Activated CD4-positive, alpha-beta T cell treated with anti-CD3 and anti-CD28 coated beads, Interleukin-2, amount 10 ng/mL, durations not matched to agents 7 days and 5 days (primary cell): ENCODE data around the gene FAM13A. TPM values are rescaled to one million over a fixed set of nuclear protein-coding genes. Genes with fewer than 3 reads are reported as not detected.

Experiments used
- CTCF ChIA-PET: fragments of 350-600 bp; sonication (Branson Sonifier 250); formaldehyde crosslinking; loops from one replicate; lab custom pipeline; 2021; ENCODE audit warnings: antibody characterized with exemption; lab: Charles Lee
- POLR2A ChIA-PET: fragments of 350-600 bp; sonication (Branson Sonifier 250); formaldehyde crosslinking; loops from one replicate; lab custom pipeline; 2021; ENCODE audit warnings: antibody characterized with exemption; lab: Charles Lee
- DNase-seq: peaks from one replicate; pipeline ENCODE4 v3.0.0-alpha.2; 2020
- H3K27ac Mint-ChIP-seq: one replicate; pipeline ENCODE4 v1.8.0; 2021; ENCODE audit warnings: mild to moderate bottlenecking, moderate library complexity, mixed read lengths
- H3K27me3 Mint-ChIP-seq: one replicate; pipeline ENCODE4 v1.8.0; 2021; ENCODE audit warnings: mixed read lengths
- H3K36me3 Mint-ChIP-seq: one replicate; pipeline ENCODE4 v1.8.0; 2021; ENCODE audit warnings: low read depth, mixed read lengths
- H3K4me1 Mint-ChIP-seq: one replicate; pipeline ENCODE4 v1.8.0; 2021; ENCODE audit warnings: mixed read lengths
- H3K4me3 Mint-ChIP-seq: one replicate; pipeline ENCODE4 v1.8.0; 2021; ENCODE audit warnings: mild to moderate bottlenecking, moderate library complexity, mixed read lengths
- H3K9me3 Mint-ChIP-seq: one replicate; pipeline ENCODE4 v1.8.0; 2021; ENCODE audit warnings: mixed read lengths
- total RNA-seq, 2 experiments: library from RNA; stranded (reverse); gene quantifications; one replicate each; pipeline ENCODE4 v1.2.3, GENCODE V29; 2021

Gene FAM13A
- total RNA-seq, 2 experiments from 2014 or later, result 13.3 to 16.2 TPM

DNA sequence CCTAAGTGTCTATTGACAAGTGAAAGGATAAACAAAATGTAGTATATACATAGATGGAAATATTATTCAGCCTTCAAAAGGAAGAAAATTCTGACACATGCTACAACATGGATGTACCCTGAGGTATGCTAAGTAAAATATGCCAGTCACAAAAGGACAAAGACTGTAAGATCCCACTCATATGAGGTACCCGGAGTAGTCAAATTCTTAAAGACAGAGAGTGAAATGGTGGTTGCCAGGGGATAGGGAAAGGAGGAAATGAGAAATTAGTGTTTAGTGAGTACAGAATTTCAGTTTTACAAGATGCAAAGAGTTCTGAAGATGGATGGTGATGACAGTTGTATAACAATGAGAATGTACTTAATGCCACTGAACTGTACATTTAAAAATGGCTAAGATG, 257.1 kb downstream of the FAM13A start:
- CTCF ChIA-PET, result interaction anchor here (1.3 kb wide), 1 partner anchor 9 kb away, joined by 4 read pairs; no protein-coding TSS in a partner anchor
- H3K4me1 Mint-ChIP-seq, result peaks cover 11% of the 10 kb centered on the region
- no peak overlapping the region for H3K4me3 Mint-ChIP-seq
- no peaks in the 10 kb centered on the region for H3K9me3 Mint-ChIP-seq
- peaks cover 8% of the 10 kb centered on the region for H3K36me3 Mint-ChIP-seq
- H3K27me3 Mint-ChIP-seq, result peaks cover 27% of the 10 kb centered on the region
- no peak overlapping the region for H3K27ac Mint-ChIP-seq
- no peak for DNase-seq
- POLR2A ChIA-PET, result no interaction called here

DNA sequence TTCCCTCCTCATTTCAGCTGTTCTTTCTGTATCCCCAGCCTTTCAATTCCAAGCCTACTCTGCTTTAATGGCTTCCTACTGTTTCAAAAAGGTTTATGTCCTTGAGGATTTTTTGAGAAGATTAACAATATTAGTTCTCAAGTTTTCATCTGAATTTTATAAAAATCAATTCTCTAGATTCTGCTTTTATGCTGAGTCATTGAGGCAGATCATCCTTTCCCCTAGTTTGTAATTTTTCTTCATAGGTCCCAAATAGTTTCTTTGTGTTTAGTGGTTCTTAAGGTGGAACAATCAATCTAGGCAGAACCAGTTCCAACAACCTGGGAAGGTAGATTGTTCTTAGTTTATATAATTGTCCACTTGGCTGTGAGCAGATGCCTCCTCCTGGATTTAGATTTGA, 259.3 kb downstream of the FAM13A start:
- POLR2A ChIA-PET, result no interaction called here
- CTCF ChIA-PET, result no interaction called here

DNA sequence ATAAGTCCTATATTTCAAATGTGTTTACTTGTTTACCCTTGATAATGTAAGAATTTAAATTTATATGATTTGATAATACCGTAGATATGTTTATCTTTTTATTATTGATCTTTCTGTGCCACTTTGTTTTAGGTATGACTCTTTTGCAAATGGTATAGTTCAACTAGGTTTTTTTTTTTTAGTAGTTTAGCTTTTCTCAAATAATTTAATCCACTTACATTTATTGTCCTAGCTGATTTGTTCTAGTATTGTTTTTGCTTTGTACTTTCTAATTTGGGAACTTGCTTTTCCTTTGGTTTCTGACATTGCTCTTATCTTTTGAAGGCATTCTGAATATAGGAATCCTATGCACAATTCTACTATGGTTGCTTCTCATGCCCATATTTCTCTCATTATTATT, 260.4 kb downstream of the FAM13A start:
- H3K4me1 Mint-ChIP-seq, result peaks cover 11% of the 10 kb centered on the region
- H3K27ac Mint-ChIP-seq, result no peak overlapping the region
- POLR2A ChIA-PET, result no interaction called here
- peaks cover 16% of the 10 kb centered on the region for H3K27me3 Mint-ChIP-seq
- no peaks in the 10 kb centered on the region for H3K9me3 Mint-ChIP-seq
- CTCF ChIA-PET, result no interaction called here
- H3K36me3 Mint-ChIP-seq, result peaks cover 7% of the 10 kb centered on the region
- no peak overlapping the region for H3K4me3 Mint-ChIP-seq
- DNase-seq, result no peak

More for the DNA sequence above, 259.3 kb downstream of the FAM13A start:
- DNase-seq, result no peak
- Mint-ChIP-seq H3K27ac (no peak overlapping the region), H3K27me3 (peaks cover 23% of the 10 kb centered on the region), H3K4me3 (no peak overlapping the region), H3K36me3 (peaks cover 6% of the 10 kb centered on the region), H3K9me3 (no peaks in the 10 kb centered on the region), H3K4me1 (peaks cover 3% of the 10 kb centered on the region)

DNA sequence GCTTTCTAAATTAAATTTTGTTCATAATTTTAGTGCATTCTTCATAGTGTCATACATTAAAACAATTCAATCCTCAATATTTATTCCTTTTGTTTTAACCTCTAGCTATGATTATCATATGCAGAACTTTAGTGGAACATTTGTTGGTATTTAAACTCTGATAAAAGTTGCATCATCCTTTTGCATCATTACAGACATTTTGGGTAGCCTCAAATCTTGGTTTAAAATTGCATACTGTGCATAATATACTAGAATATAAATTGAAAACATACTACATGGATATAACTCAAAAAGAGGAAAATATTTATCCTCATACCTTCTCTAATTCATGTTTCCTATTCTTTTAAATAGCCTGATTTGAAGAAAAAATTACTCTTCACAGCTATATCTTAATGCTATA, 262.0 kb downstream of the FAM13A start:
- no peak for DNase-seq
- Mint-ChIP-seq H3K27me3 (peaks cover 12% of the 10 kb centered on the region), H3K4me1 (peaks cover 11% of the 10 kb centered on the region), H3K36me3 (peaks cover 7% of the 10 kb centered on the region), H3K27ac (no peak overlapping the region), H3K4me3 (no peak overlapping the region), H3K9me3 (no peaks in the 10 kb centered on the region)
- ChIA-PET POLR2A (no interaction called here), CTCF (no interaction called here)

DNA sequence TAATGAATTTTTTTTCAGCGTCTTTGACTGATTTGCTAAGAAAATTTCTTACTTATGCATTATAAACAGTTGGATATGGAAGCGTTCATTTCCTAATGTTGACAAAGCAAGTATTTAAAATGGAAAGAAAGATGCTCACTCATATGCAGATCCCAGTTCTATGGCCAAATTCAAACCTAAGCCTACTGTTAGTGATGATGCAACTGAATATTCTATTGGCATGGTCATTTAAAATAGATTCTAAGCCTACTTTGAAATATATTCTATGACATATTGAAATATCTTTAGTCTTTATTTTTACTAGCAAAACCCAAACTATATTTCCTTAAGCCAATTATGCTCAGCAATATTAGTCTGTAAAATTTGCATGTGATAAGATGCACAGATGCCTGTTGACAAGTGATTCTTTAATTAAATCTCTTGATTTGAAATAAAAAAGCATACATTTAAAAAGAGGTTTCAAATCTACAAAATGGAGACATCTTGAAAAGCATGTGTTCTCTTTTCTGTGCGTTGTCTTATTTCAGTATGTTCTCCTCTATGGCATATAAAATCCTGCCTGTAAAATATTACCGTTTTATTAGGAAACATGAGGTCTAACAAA, 262.8 kb downstream of the FAM13A start:
- CTCF ChIA-PET, result no interaction called here
- Mint-ChIP-seq H3K36me3 (peaks cover 5% of the 10 kb centered on the region), H3K27me3 (peaks cover 10% of the 10 kb centered on the region), H3K4me3 (no peak overlapping the region), H3K4me1 (peaks cover 11% of the 10 kb centered on the region), H3K27ac (no peak overlapping the region), H3K9me3 (no peaks in the 10 kb centered on the region)
- POLR2A ChIA-PET, result no interaction called here
- no peak for DNase-seq

DNA sequence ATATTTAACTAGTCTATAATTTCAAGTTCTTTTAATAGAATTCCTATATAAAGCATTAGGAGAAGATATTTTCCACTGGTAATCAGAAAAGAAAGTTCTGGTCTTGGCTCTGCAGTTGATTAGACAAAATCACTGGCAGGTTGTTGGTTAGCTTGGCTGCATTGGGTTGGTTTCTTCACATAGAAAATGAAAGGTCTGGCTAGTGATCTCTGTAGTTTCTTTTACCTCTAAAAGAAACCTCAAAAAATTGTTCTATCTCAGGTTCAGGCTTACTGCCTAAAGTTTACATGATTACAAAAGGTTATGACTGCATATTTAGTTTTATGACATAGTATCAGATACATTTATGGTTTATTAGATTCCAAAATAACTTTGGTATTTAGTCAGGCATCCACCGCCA, 263.5 kb downstream of the FAM13A start:
- DNase-seq, result no peak
- peaks cover 11% of the 10 kb centered on the region for H3K4me1 Mint-ChIP-seq
- H3K27me3 Mint-ChIP-seq, result peaks cover 10% of the 10 kb centered on the region
- peaks cover 5% of the 10 kb centered on the region for H3K36me3 Mint-ChIP-seq
- H3K27ac Mint-ChIP-seq, result no peak overlapping the region
- no peak overlapping the region for H3K4me3 Mint-ChIP-seq
- ChIA-PET POLR2A (no interaction called here), CTCF (no interaction called here)
- H3K9me3 Mint-ChIP-seq, result no peaks in the 10 kb centered on the region

DNA sequence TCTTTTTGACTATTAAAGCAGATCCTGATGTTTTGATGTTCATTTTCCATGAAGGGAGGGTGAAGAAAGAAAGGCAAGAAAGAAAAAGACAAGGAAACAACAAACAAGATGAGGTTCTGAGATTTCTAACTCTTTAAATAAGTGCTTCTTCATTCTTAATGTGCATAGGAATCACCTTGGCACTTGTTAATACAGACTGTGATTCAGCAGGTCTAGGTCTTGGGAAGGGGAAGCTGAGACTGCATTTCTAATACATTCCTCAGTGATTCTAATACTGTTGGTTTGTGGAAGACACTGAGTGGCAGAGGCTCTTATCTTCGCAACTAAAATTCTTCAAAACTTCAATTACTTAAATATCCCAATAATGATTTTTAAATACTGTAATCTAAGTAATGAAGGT, 264.2 kb downstream of the FAM13A start:
- Mint-ChIP-seq H3K4me1 (peaks cover 11% of the 10 kb centered on the region), H3K4me3 (no peak overlapping the region), H3K27ac (no peak overlapping the region), H3K27me3 (peaks cover 9% of the 10 kb centered on the region), H3K36me3 (peaks cover 8% of the 10 kb centered on the region), H3K9me3 (no peaks in the 10 kb centered on the region)
- POLR2A ChIA-PET, result no interaction called here
- CTCF ChIA-PET, result no interaction called here
- no peak for DNase-seq

DNA sequence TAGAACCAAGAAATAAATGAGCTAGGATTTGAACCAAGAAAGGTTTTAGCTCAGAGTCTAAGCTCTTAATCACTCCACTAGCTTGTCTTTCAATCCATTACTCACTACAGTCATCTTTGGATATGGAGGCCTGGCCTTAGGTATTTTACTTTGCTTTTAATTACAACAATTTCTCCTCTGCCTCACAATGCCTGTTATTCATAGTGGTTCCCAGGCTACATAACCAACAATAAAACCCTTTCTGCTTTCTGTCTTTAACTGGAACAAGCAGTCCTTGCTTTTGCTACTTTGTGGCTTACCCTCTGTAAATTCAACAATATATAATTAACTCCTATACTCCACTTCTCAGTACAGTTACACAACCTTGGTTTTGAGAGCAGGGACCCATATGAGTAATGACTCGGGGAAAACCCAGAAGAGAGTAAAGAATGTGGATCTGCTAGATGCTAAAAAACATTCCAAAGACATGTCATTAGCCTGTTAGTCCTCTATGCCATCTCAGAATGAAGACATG, 264.7 kb downstream of the FAM13A start:
- H3K27ac Mint-ChIP-seq, result no peak overlapping the region
- no peak for DNase-seq
- CTCF ChIA-PET, result no interaction called here
- H3K4me3 Mint-ChIP-seq, result no peak overlapping the region
- POLR2A ChIA-PET, result no interaction called here
- peaks cover 11% of the 10 kb centered on the region for H3K4me1 Mint-ChIP-seq
- H3K36me3 Mint-ChIP-seq, result peaks cover 8% of the 10 kb centered on the region
- H3K9me3 Mint-ChIP-seq, result no peaks in the 10 kb centered on the region
- H3K27me3 Mint-ChIP-seq, result peaks cover 4% of the 10 kb centered on the region

DNA sequence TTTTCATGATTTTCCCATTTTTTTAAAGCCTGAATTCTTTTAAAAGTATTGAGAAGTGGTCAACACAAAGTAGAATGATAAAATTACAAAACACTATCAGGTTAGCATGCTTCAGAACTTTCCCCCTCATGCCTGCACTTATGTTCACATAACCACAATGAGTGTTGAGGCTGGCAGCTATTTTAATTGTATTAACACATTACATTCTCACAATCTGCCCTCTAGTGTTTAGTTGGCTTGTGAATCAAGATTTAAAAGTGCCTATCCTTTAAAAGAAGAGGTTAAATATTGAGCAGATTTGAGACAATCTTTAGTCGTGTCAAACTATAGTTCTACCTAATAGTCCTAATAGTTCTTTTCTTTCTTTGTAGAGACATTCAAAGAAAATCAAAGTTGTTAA, 265.7 kb downstream of the FAM13A start:
- Mint-ChIP-seq H3K27me3 (no peaks in the 10 kb centered on the region), H3K27ac (no peak overlapping the region), H3K36me3 (peaks cover 9% of the 10 kb centered on the region), H3K4me1 (peaks cover 11% of the 10 kb centered on the region), H3K4me3 (no peak overlapping the region), H3K9me3 (no peaks in the 10 kb centered on the region)
- CTCF ChIA-PET, result interaction anchor here (0.6 to 1.2 kb wide), 3 partner anchors 9 to 957 kb away, joined by 3 to 5 read pairs (median 4); no protein-coding TSS in a partner anchor
- POLR2A ChIA-PET, result no interaction called here
- DNase-seq, result no peak

DNA sequence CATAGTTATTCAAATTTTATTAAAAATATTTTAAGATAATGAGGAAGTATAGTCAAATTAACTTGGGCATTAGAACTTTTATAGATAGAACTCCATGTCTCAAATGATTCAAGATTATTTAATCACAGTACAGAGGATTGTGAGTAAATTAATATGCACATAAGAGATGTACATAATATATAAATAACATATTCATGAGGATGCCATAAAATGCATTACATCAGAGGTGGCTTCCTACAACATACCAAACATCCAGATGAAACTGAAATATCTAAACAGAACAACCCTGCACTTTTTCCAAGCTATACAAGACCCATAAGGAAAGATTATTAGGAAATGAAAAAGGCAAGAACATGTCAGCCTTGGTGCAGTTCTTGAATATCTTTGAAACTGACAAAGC, 268.1 kb downstream of the FAM13A start:
- Mint-ChIP-seq H3K9me3 (no peaks in the 10 kb centered on the region), H3K4me3 (no peak overlapping the region), H3K27ac (no peak overlapping the region), H3K27me3 (no peaks in the 10 kb centered on the region), H3K36me3 (peaks cover 19% of the 10 kb centered on the region), H3K4me1 (peaks cover 11% of the 10 kb centered on the region)
- DNase-seq, result no peak
- ChIA-PET CTCF (interaction anchor here (1.1 kb wide), 1 partner anchor 249 kb away, joined by 3 read pairs; no protein-coding TSS in a partner anchor), POLR2A (no interaction called here)

DNA sequence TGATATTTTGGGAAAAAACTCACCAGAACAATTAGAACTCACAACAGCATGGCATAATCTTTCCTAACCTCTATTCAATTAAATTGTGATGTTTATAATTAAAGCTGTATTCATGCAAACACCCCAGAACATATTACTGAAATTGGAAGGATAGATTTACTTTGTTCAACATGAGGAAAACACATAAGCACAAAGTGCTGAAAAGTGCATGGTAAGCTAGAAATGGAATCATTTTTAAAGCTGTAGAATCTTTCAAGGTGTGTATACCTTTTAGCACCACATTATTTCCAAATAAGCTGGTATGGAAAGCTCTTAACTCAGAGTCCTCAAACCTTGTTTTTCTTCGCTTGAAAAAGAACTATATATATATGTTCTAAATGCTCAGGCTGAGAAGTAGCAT, 268.6 kb downstream of the FAM13A start:
- Mint-ChIP-seq H3K4me3 (no peak overlapping the region), H3K27ac (no peak overlapping the region), H3K36me3 (peaks cover 19% of the 10 kb centered on the region), H3K4me1 (peaks cover 9% of the 10 kb centered on the region), H3K27me3 (no peaks in the 10 kb centered on the region), H3K9me3 (no peaks in the 10 kb centered on the region)
- DNase-seq, result no peak
- CTCF ChIA-PET, result no interaction called here
- POLR2A ChIA-PET, result no interaction called here

DNA sequence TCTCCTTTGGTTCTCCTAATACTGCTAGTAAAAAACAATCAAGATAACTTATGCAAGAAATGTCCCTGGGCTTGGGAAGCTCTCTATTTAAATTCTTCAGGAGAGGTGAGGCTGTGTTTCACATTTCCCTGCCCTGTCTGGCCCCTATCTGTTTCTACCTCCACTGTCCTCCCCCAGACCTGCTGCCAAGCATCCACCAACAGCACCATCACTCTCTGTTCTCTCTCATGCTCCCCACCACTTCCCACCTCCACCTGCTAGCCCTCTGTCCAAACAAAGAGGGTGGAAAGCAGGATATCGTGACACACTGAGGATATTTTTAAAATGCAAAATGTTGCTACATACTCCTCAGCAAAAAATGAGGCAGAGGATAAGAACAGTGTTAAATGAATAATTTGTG, 271.0 kb downstream of the FAM13A start:
- no peak overlapping the region for H3K27ac Mint-ChIP-seq
- ChIA-PET CTCF (no interaction called here), POLR2A (no interaction called here)
- H3K4me1 Mint-ChIP-seq, result no peaks in the 10 kb centered on the region
- no peaks in the 10 kb centered on the region for H3K27me3 Mint-ChIP-seq
- DNase-seq, result no peak
- peaks cover 17% of the 10 kb centered on the region for H3K36me3 Mint-ChIP-seq
- H3K9me3 Mint-ChIP-seq, result no peaks in the 10 kb centered on the region
- no peak overlapping the region for H3K4me3 Mint-ChIP-seq

DNA sequence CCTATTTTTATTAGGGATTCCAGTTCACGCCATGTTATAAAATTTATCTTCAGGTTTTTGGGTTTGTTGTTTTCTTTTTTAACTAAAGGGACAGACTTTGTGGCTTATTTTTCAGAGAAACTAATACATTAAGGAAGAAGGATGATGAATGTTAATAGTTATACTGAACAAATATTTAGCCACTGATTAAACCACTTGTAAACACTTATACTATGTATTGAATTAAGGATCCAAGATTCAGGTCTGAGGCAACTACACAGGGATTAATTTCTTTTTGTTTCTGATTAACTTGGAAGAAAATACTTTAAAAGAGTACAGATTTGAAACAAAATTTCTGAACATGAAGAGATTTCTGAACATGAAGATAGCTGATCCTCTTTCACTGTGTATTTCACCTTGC, 276.6 kb downstream of the FAM13A start:
- H3K9me3 Mint-ChIP-seq, result no peaks in the 10 kb centered on the region
- H3K27me3 Mint-ChIP-seq, result no peaks in the 10 kb centered on the region
- H3K4me3 Mint-ChIP-seq, result no peak overlapping the region
- CTCF ChIA-PET, result no interaction called here
- POLR2A ChIA-PET, result no interaction called here
- H3K27ac Mint-ChIP-seq, result no peak overlapping the region
- peaks cover 8% of the 10 kb centered on the region for H3K36me3 Mint-ChIP-seq
- DNase-seq, result no peak
- H3K4me1 Mint-ChIP-seq, result no peaks in the 10 kb centered on the region

DNA sequence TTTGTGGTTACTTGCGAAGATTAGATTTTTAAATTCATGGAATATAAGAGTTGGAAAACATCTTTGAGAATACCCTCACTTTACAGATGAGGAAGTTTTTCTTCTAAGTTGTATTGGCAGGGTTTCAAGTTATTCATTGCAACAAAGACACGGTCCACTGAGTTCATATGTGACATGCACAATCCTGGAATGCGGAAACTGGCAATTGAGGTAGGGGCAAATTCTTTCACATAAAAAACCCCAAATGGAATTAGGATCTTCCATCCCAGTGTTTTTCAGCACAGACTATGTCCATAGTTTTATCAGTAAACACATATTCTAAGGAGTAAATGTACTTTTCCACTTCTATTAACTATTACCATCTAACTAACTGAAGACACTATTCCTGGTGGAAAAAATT, 277.6 kb downstream of the FAM13A start:
- peaks cover 15% of the 10 kb centered on the region for H3K36me3 Mint-ChIP-seq
- POLR2A ChIA-PET, result no interaction called here
- no peak overlapping the region for H3K4me3 Mint-ChIP-seq
- peaks cover 3% of the 10 kb centered on the region for H3K9me3 Mint-ChIP-seq
- H3K4me1 Mint-ChIP-seq, result no peaks in the 10 kb centered on the region
- no peak for DNase-seq
- no peak overlapping the region for H3K27ac Mint-ChIP-seq
- H3K27me3 Mint-ChIP-seq, result no peaks in the 10 kb centered on the region
- CTCF ChIA-PET, result no interaction called here
